KOPT-K1 (cell line): ENCODE measurements around the gene PCGF5.
"Not testable (repeated sequence)": the region's sequence is repeated elsewhere in the genome, so short reads cannot be mapped to it uniquely, and the experiment has no call there.

Experiments used
- H3K27ac ChIP-seq: fragments of 200-600 bp; sonication (generic); 2 replicates; pipeline ENCODE4 v1.5.1; 2016; ENCODE audit warnings: antibody characterized with exemption, mild to moderate bottlenecking, low read depth, low read length; ENCODE audit not compliant: poor library complexity, severe bottlenecking
- H3K36me3 ChIP-seq: fragments of 200-600 bp; sonication (generic); 2 replicates; pipeline ENCODE4 v1.5.1; 2017; ENCODE audit warnings: antibody characterized with exemption, mild to moderate bottlenecking, low read length, moderate library complexity; ENCODE audit not compliant: insufficient read depth
- H3K9me3 ChIP-seq: fragments of 200-600 bp; sonication (generic); 2 replicates; pipeline ENCODE4 v1.5.1; 2017; ENCODE audit warnings: antibody characterized with exemption, low read length, mild to moderate bottlenecking; ENCODE audit not compliant: insufficient read depth, poor library complexity, severe bottlenecking

Gene PCGF5

DNA sequence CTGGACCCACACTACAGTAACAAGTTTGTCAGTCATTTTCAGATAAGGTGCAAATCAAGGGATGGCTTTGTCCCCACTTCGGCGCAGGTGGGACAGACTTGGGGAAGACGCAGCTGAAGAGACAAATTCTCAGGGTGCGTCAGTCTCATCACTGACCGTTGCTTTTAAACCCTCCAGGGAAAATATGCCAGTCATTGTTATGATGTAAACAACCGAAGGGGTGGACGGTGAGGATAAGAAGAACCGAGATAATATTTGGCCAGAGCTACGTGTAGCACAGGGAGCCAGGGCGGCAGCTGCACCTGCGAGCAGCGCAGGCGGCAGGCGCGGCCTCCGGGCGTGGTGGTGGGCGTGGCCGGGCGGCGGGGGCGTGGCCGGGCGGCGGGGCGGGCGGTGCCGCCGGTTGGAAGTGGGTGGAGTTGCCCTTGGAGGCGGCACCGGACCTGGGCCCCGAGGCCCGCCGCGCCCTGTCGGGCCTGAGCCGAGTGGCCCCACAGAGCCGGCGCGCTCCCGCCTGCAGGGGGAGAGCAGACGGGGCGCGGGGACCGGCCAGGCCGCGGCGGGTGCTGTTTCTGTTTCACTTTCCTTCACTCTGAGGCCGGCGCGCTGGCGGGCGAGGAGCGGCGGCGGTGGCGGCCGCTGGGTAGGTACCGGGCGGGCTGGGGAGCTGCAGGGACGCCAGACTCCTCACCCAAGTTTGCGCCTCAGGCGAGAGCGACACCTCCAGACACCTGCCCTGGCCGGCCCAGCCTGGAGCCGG lies at the start of gene PCGF5:
TSS of gene PCGF5 (plus strand) at position 470 of the 760 bp plus-strand sequence. CDS start 2,209 bp downstream, outside the sequence.
- Histone ChIP-seq H3K36me3 (peaks cover 24% of the 10 kb centered on the region), H3K27ac (peak within 1 kb of the TSS; percentile 89), H3K9me3 (no peaks in the 10 kb centered on the region)

DNA sequence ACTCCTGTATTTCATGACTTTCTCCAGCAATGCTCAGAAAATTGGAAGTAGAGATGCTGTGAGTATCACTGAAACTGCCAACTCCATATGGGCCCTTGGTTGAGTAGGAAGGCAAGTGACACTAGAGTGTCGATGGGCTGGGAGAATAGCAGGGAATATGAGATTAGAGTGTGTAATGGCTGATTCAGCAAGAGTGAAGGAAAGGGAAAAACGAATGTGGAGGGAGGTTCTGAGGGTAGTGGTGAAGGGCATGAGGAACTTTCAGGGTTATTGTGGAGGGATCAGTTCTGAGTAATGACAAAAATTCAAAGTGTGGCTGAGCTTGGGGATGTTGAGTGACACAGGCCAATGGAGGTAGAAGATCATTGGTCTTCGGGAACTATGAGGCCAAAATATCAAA lies 49.0 kb upstream of the PCGF5 start:
- H3K9me3 ChIP-seq = peaks cover 38% of the 10 kb centered on the region
- 0 out of 2 replicates have a peak, but pooled peaks cover 4% of the 10 kb centered on the region for H3K36me3 ChIP-seq
- no peak overlapping the region for H3K27ac ChIP-seq

DNA sequence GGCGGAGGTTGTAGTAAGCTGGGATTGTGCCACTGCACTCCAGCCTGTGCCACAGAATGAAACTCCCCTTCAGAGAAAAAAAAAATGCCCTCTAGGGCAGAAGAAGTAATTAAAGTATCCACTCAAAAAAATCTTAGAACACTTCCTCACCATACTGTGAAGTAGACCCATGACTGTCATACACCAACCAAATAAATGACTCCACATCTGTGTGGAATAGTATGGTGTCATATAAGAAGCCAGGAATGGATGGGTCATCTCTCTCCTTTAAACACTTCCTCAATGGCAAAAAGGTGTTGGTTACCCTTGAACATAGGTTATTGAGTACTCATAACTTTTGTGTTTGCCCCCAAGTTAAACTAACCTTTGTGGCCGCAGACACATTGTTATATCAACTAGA lies 48.1 kb upstream of the PCGF5 start:
- Histone ChIP-seq H3K27ac (no peak overlapping the region), H3K36me3 (0 out of 2 replicates have a peak, but pooled peaks cover 4% of the 10 kb centered on the region), H3K9me3 (peaks cover 38% of the 10 kb centered on the region)

DNA sequence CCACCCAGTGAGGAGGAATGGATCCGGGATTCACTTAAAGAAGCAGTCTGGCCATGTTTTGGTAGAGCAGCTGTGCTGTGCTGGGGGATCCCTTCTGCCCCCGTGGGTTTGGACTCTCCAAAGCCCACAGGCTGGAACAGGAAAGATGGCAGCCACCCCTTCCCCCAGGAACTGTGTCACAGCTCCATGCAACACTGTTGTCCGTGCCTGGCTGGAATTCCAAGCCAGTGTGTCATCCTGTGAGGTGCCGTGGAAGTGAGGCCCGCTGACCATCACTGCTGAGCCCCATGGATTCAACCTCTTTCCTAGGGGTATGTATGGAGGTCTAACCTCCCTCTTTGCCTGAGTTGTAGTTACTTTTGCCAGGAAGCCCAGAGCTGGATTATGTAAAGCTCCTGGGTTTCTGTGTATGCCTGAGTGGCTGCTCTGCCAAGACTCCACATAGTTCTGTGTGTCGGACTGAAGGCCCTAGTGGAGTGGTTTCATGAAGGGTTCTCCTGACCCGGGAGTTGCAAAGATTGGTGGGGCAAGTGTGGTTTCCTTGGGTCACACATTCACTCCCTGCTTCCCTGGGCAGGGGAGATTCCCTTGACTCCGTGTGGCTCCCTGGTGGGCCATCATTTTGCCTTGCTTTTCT lies 35.1 kb upstream of the PCGF5 start:
- peak overlapping the region; percentile 7 for H3K27ac ChIP-seq
- H3K36me3 ChIP-seq = no peaks in the 10 kb centered on the region
- H3K9me3 ChIP-seq = peaks cover 19% of the 10 kb centered on the region

DNA sequence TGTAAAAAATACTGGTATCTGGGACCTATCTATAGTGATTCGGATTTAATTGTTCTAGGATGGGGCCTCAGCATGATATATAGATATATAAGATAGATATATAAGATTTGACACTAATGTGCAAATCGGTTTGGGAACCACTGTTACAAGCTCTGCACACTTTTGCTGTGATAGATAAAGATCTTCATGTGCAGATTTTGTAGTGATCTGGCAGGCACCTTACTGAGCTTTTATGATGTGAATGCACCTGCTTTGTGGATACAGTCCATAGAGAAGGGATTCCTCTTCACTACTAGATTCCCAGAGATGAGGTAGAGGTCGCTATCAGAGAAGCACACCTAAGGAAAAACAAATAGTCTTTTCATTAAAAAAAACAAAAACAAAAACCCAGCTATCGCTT lies 33.3 kb upstream of the PCGF5 start:
- Histone ChIP-seq H3K9me3 (peaks cover 12% of the 10 kb centered on the region), H3K36me3 (no peaks in the 10 kb centered on the region), H3K27ac (no peak overlapping the region)

DNA sequence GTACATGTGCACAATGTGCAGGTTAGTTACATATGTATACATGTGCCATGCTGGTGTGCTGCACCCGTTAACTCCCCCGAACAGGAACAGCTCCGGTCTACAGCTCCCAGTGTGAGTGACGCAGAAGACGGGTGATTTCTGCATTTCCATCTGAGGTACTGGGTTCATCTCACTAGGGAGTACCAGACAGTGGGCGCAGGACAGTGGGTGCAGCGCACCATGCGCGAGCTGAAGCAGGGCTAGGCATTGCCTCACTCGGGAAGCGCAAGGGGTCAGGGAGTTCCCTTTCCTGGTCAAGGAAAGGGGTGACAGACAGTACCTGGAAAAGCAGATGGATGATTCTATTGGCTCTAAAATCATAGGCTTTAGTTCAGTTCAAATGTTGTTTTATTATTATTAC lies 32.5 kb upstream of the PCGF5 start:
- not testable (repeated sequence) for H3K9me3 ChIP-seq, H3K36me3 ChIP-seq, H3K27ac ChIP-seq

- Histone ChIP-seq H3K27ac (no peak overlapping the region), H3K36me3 (no peaks in the 10 kb centered on the region), H3K9me3 (no peaks in the 10 kb centered on the region)
Measured at GRCh38 chr10:91188889-91189288, 31.6 kb upstream of the PCGF5 start.

GRCh38 chr10:91190388-91190870 lies 30.0 kb upstream of the PCGF5 start:
- Histone ChIP-seq H3K27ac (no peak overlapping the region), H3K9me3 (no peaks in the 10 kb centered on the region), H3K36me3 (no peaks in the 10 kb centered on the region)

DNA sequence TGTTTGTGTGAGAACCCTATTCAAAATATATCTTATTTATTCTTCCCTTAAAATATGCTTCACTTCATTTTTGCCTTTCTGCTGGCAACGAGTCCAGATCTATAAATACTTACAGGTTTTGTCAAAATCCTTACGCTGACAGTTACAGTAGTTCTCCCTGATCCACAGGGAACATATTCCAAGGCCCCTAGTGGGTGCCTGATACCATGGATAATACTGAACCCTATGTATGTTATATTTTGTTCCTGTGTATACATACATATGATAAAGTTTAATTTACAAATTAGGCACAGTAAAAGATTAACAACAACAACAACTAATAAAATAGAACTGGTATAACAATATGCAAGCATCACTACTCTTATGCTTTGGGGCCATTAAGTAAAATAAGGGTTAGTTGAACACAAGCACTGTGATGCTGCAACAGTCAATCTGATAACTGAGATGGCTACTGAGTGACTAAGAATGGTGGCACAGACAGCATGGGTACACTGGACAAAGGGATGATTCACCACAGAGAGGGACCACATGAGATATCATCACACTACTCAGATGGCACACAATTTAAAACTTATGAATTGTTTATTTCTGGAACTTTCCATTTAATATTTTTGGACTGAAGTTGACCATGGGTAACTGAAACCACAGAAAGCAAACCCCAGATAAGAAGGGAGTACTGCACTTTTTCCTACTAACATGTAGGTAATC lies 29.4 kb upstream of the PCGF5 start:
- no peaks in the 10 kb centered on the region for H3K9me3 ChIP-seq
- no peaks in the 10 kb centered on the region for H3K36me3 ChIP-seq
- no peak overlapping the region for H3K27ac ChIP-seq

- H3K27ac ChIP-seq = no peak overlapping the region
- no peaks in the 10 kb centered on the region for H3K36me3 ChIP-seq
- H3K9me3 ChIP-seq = no peaks in the 10 kb centered on the region
Measured at GRCh38 chr10:91191584-91191919, 28.9 kb upstream of the PCGF5 start.

- no peak overlapping the region for H3K27ac ChIP-seq
- H3K9me3 ChIP-seq = no peaks in the 10 kb centered on the region
- H3K36me3 ChIP-seq = no peaks in the 10 kb centered on the region
Measured at GRCh38 chr10:91194497-91195179, 25.8 kb upstream of the PCGF5 start.

- H3K27ac ChIP-seq = no peak overlapping the region
- H3K36me3 ChIP-seq = no peaks in the 10 kb centered on the region
- H3K9me3 ChIP-seq = no peaks in the 10 kb centered on the region
Measured at GRCh38 chr10:91196268-91197048, 24.0 kb upstream of the PCGF5 start.

DNA sequence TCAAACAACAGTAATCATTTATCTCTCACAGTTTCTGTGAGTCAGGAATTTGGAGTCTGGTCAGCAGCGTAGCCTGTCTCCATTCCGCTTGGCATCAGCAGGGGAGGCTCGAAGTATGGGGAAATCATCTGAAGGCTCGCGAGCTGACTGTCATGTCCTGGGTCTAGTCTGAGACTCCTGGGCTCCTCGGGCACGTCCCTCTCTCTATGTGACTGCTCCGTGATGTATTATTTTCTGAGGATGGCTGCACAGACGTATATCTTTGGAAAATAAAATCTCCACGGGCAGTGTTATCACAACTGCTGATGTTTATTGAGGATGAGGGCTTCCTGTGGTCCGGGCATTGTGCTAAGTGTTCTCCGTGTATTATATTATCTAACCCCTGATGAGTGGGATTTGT lies 23.3 kb upstream of the PCGF5 start:
- H3K9me3 ChIP-seq = no peaks in the 10 kb centered on the region
- no peaks in the 10 kb centered on the region for H3K36me3 ChIP-seq
- no peak overlapping the region for H3K27ac ChIP-seq

GRCh38 chr10:91198781-91199180 lies 21.7 kb upstream of the PCGF5 start:
- H3K27ac ChIP-seq = peak overlapping the region; percentile 29

More at GRCh38 chr10:91198781-91199180, 21.7 kb upstream of the PCGF5 start:
- Histone ChIP-seq H3K36me3 (no peaks in the 10 kb centered on the region), H3K9me3 (no peaks in the 10 kb centered on the region)
